Neural progenitor cell (in vitro differentiated cells): Measurements from ENCODE around the gene FAM53B. TPM values are rescaled to one million over a fixed set of nuclear protein-coding genes. Genes with fewer than 3 reads are reported as not detected.
A peak's percentile ranks its signal among the peaks of the same experiment; 100 is the strongest.

Experiments
- DNase-seq: peaks from one replicate; pipeline ENCODE4 v3.0.0-alpha.2; 2016; ENCODE audit warnings: low spot score
- H2AFZ ChIP-seq: fragments of 200-600 bp; sonication (generic); replicated peaks from 2 replicates; pipeline ENCODE4 v1.6.1; 2016; ENCODE audit warnings: antibody characterized with exemption
- H3F3A ChIP-seq: fragments of 200-600 bp; sonication (generic); 2 replicates; pipeline ENCODE4 v1.6.1; 2016; ENCODE audit warnings: antibody characterized with exemption, low read depth
- H3K27ac ChIP-seq: fragments of 200-600 bp; sonication (generic); 2 replicates; pipeline ENCODE4 v1.5.1; 2016; ENCODE audit warnings: mild to moderate bottlenecking
- H3K27me3 ChIP-seq: fragments of 200-600 bp; sonication (generic); 2 replicates; pipeline ENCODE4 v1.6.1; 2016; ENCODE audit warnings: mild to moderate bottlenecking, moderate library complexity
- H3K36me3 ChIP-seq: fragments of 200-600 bp; sonication (generic); 2 replicates; pipeline ENCODE4 v1.5.1; 2016
- H3K4me1 ChIP-seq: fragments of 200-600 bp; sonication (generic); 2 replicates; pipeline ENCODE4 v1.6.1; 2016; ENCODE audit warnings: mixed run types
- H3K4me2 ChIP-seq: fragments of 200-600 bp; sonication (generic); 2 replicates; pipeline ENCODE4 v1.6.1; 2016
- H3K4me3 ChIP-seq: fragments of 200-600 bp; sonication (generic); 2 replicates; pipeline ENCODE4 v1.5.1; 2016
- H3K79me2 ChIP-seq: fragments of 200-600 bp; sonication (generic); 2 replicates; pipeline ENCODE4 v1.6.1; 2016; ENCODE audit warnings: low read depth
- H3K9ac ChIP-seq: fragments of 200-600 bp; sonication (generic); 2 replicates; pipeline ENCODE4 v1.6.1; 2016
- H3K9me3 ChIP-seq: fragments of 200-600 bp; sonication (generic); 2 replicates; pipeline ENCODE4 v1.5.1; 2016; ENCODE audit warnings: low read depth
- H4K20me1 ChIP-seq: fragments of 200-600 bp; sonication (generic); 2 replicates; pipeline ENCODE4 v1.6.1; 2016; ENCODE audit warnings: low read depth
- H3K27ac Mint-ChIP-seq: 3 replicates; pipeline ENCODE4 v1.8.0; 2021; ENCODE audit warnings: mixed read lengths
- H3K27me3 Mint-ChIP-seq: 2 replicates; pipeline ENCODE4 v1.8.0; 2022; ENCODE audit warnings: low read depth, mild to moderate bottlenecking, inconsistent platforms, moderate library complexity, mixed read lengths; ENCODE audit not compliant: insufficient read depth
- H3K36me3 Mint-ChIP-seq: 3 replicates; pipeline ENCODE4 v1.8.0; 2021; ENCODE audit warnings: mixed read lengths
- H3K4me1 Mint-ChIP-seq: 3 replicates; pipeline ENCODE4 v1.8.0; 2021; ENCODE audit warnings: mixed read lengths
- H3K4me3 Mint-ChIP-seq: 3 replicates; pipeline ENCODE4 v1.8.0; 2021; ENCODE audit warnings: mild to moderate bottlenecking, moderate library complexity, mixed read lengths
- H3K9me3 Mint-ChIP-seq: 3 replicates; pipeline ENCODE4 v1.8.0; 2020; ENCODE audit warnings: mixed read lengths
- CTCF ChIP-seq: fragments of 200-600 bp; sonication (generic); IDR thresholded peaks from 2 replicates; pipeline ENCODE4 v1.5.1; 2017; ENCODE audit warnings: antibody characterized with exemption, mild to moderate bottlenecking
- EZH2 ChIP-seq: fragments of 200-600 bp; sonication (generic); IDR thresholded peaks from 2 replicates; pipeline ENCODE4 v1.6.1; 2017; ENCODE audit warnings: antibody characterized with exemption, mild to moderate bottlenecking, moderate library complexity
- EZH2phosphoT487 ChIP-seq: fragments of 200-600 bp; sonication (generic); IDR thresholded peaks from 2 replicates; pipeline ENCODE4 v1.6.1; 2017; ENCODE audit warnings: antibody characterized with exemption
- total RNA-seq: library from RNA; depleted of rRNA; stranded (reverse); fragments of >200 nt; gene quantifications from 2 replicates; pipeline ENCODE4 v1.2.3, GENCODE V29; 2015; ENCODE audit warnings: low replicate concordance

FAM53B gene
- total RNA-seq, 1 donor from 2014 or later: 15.3 TPM

- Histone ChIP-seq H3K9me3 (no peaks in the 10 kb centered on the region), H3K79me2 (peaks cover 48% of the 10 kb centered on the region), H4K20me1 (peaks cover 46% of the 10 kb centered on the region), H3K4me2 (no peak overlapping the region), H3F3A (no peaks in the 10 kb centered on the region), H3K9ac (no peak overlapping the region), H2AFZ (no peak overlapping the region), H3K4me1 (peaks cover 24% of the 10 kb centered on the region), H3K27ac (no peak overlapping the region), H3K36me3 (no peaks in the 10 kb centered on the region), H3K4me3 (no peak overlapping the region), H3K27me3 (no peaks in the 10 kb centered on the region)
- peaks cover 39% of the 10 kb centered on the region for H3K4me1 Mint-ChIP-seq
- H3K27ac Mint-ChIP-seq: no peak overlapping the region
- no peak for TF ChIP-seq CTCF
- no peak for TF ChIP-seq EZH2
- TF ChIP-seq EZH2phosphoT487: no peak
- H3K27me3 Mint-ChIP-seq: peaks cover 6% of the 10 kb centered on the region
- no peak overlapping the region for H3K4me3 Mint-ChIP-seq
- no peak for DNase-seq
- no peaks in the 10 kb centered on the region for H3K9me3 Mint-ChIP-seq
- H3K36me3 Mint-ChIP-seq: peaks cover 18% of the 10 kb centered on the region
Measured at GRCh38 chr10:124679401-124679800, 64.8 kb downstream of the FAM53B start.

- Histone ChIP-seq H2AFZ (no peak overlapping the region), H3K79me2 (peaks cover 55% of the 10 kb centered on the region), H3K4me2 (no peak overlapping the region), H3K27me3 (no peaks in the 10 kb centered on the region), H4K20me1 (peaks cover 47% of the 10 kb centered on the region), H3K4me1 (peaks cover 29% of the 10 kb centered on the region), H3K9me3 (no peaks in the 10 kb centered on the region), H3K36me3 (no peaks in the 10 kb centered on the region), H3K9ac (no peak overlapping the region), H3K4me3 (no peak overlapping the region), H3K27ac (no peak overlapping the region), H3F3A (no peaks in the 10 kb centered on the region)
- DNase-seq: no peak
- Mint-ChIP-seq H3K36me3 (peaks cover 17% of the 10 kb centered on the region), H3K4me3 (no peak overlapping the region), H3K27me3 (peaks cover 6% of the 10 kb centered on the region), H3K4me1 (peaks cover 39% of the 10 kb centered on the region), H3K27ac (no peak overlapping the region), H3K9me3 (no peaks in the 10 kb centered on the region)
- no peak for TF ChIP-seq EZH2
- TF ChIP-seq EZH2phosphoT487: no peak
- no peak for TF ChIP-seq CTCF
Measured at GRCh38 chr10:124678557-124679240, 65.5 kb downstream of the FAM53B start.

- Mint-ChIP-seq H3K9me3 (no peaks in the 10 kb centered on the region), H3K27ac (peak overlapping the region; percentile 72), H3K36me3 (peaks cover 17% of the 10 kb centered on the region), H3K27me3 (peaks cover 8% of the 10 kb centered on the region), H3K4me1 (peaks cover 44% of the 10 kb centered on the region), H3K4me3 (no peak overlapping the region)
- no peak overlapping the region for H3K4me3 ChIP-seq
- H2AFZ ChIP-seq: no peak overlapping the region
- H3K4me1 ChIP-seq: peaks cover 37% of the 10 kb centered on the region
- peaks cover 63% of the 10 kb centered on the region for H3K79me2 ChIP-seq
- H3K4me2 ChIP-seq: peak overlapping the region; percentile 22
- H4K20me1 ChIP-seq: peaks cover 51% of the 10 kb centered on the region
- peaks cover 5% of the 10 kb centered on the region for H3F3A ChIP-seq
- no peaks in the 10 kb centered on the region for H3K9me3 ChIP-seq
- DNase-seq: no peak
- no peak overlapping the region for H3K9ac ChIP-seq
- TF ChIP-seq CTCF (no peak), EZH2 (no peak), EZH2phosphoT487 (no peak)
- H3K27me3 ChIP-seq: no peaks in the 10 kb centered on the region
- no peaks in the 10 kb centered on the region for H3K36me3 ChIP-seq
- H3K27ac ChIP-seq: peak overlapping the region; percentile 74
Measured at GRCh38 chr10:124677749-124678556, 66.2 kb downstream of the FAM53B start.
